Measurements from ENCODE around the gene DNAAF1. TPM values are rescaled to one million over a fixed set of nuclear protein-coding genes. Genes with fewer than 3 reads are reported as not detected.

Gene DNAAF1
- total RNA-seq, 1 experiment from 2014 or later, result not detected

GRCh38 chr16:84197466-84198128 lies 52.5 kb downstream of the DNAAF1 start:
- in situ Hi-C loops (cut with HindIII; ENCODE audit: low pct_unique_long_range_greater_than_20kb, low sequenced_read_pairs) (no loop called here), intact Hi-C loops (cut with micrococcal nuclease; ENCODE audit: unreplicated experiment) (no loop called here)
- ChIA-PET CTCF (no interaction called here), POLR2A (no interaction called here)
- H3K36me3 ChIP-seq (ENCODE audit: control insufficient read depth, insufficient read depth, low read length), result no peaks in the 10 kb centered on the region
- no TSS peak for BruUV-seq (replicated peaks)
- no peak for ATAC-seq
- no peak overlapping the region for H3K4me3 ChIP-seq (ENCODE audit: low read depth in 2 of 2, low read length in 2 of 2)
- no peak overlapping the region for H3K27ac ChIP-seq (ENCODE audit: low read length)
- no peaks in the 10 kb centered on the region for H3K9me3 ChIP-seq (ENCODE audit: control insufficient read depth, insufficient read depth, low read depth, low read length)
- H3K27me3 ChIP-seq (ENCODE audit: control insufficient read depth, insufficient read depth, low read length), result no peaks in the 10 kb centered on the region
- TF ChIP-seq POLR2AphosphoS5 (IDR thresholded peaks at IDR 0.05; ENCODE audit: low read depth, low read length) (no peak), REST (IDR thresholded peaks at IDR 0.05; ENCODE audit: insufficient read depth in 1 of 2, low read depth in 2 of 2, low read length in 1 of 2) (no peak), CTCF (IDR thresholded peaks at IDR 0.05) (no peak), TCF7L2 (IDR thresholded peaks at IDR 0.05; ENCODE audit: low read depth, low read length) (no peak), SIN3A (IDR thresholded peaks at IDR 0.05; ENCODE audit: borderline replicate concordance, insufficient read depth, low read depth, low read length) (no peak)
- DNase-seq (ENCODE audit: low read depth, low spot score), result no peak
- H3K4me1 ChIP-seq (ENCODE audit: control insufficient read depth, insufficient read depth, low read length), result no peaks in the 10 kb centered on the region

- in situ Hi-C loops (cut with HindIII; ENCODE audit: low pct_unique_long_range_greater_than_20kb, low sequenced_read_pairs) (no loop called here), intact Hi-C loops (cut with micrococcal nuclease; ENCODE audit: unreplicated experiment) (no loop called here)
- DNase-seq (ENCODE audit: low read depth, low spot score) (no peak), ATAC-seq (no peak)
- Histone ChIP-seq H3K4me1 (ENCODE audit: control insufficient read depth, insufficient read depth, low read length) (no peaks in the 10 kb centered on the region), H3K4me3 (ENCODE audit: low read depth in 2 of 2, low read length in 2 of 2) (no peak overlapping the region), H3K27ac (ENCODE audit: low read length) (no peak overlapping the region), H3K9me3 (ENCODE audit: control insufficient read depth, insufficient read depth, low read depth, low read length) (no peaks in the 10 kb centered on the region), H3K36me3 (ENCODE audit: control insufficient read depth, insufficient read depth, low read length) (no peaks in the 10 kb centered on the region), H3K27me3 (ENCODE audit: control insufficient read depth, insufficient read depth, low read length) (no peaks in the 10 kb centered on the region)
- ChIA-PET CTCF (no interaction called here), POLR2A (no interaction called here)
- no TSS peak for BruUV-seq (replicated peaks)
- no peak for TF ChIP-seq REST (IDR thresholded peaks at IDR 0.05; ENCODE audit: insufficient read depth in 1 of 2, low read depth in 2 of 2, low read length in 1 of 2)
- no peak for TF ChIP-seq CTCF (IDR thresholded peaks at IDR 0.05)
- no peak for TF ChIP-seq POLR2AphosphoS5 (IDR thresholded peaks at IDR 0.05; ENCODE audit: low read depth, low read length)
- no peak for TF ChIP-seq TCF7L2 (IDR thresholded peaks at IDR 0.05; ENCODE audit: low read depth, low read length)
- TF ChIP-seq SIN3A (IDR thresholded peaks at IDR 0.05; ENCODE audit: borderline replicate concordance, insufficient read depth, low read depth, low read length), result no peak
These were observed 53.3 kb downstream of the DNAAF1 start for GRCh38 chr16:84198401-84198800.
